ENCODE data around the gene CSH2. TPM values are rescaled to one million over a fixed set of nuclear protein-coding genes. Genes with fewer than 3 reads are reported as not detected.

The CSH2 gene
- total and polyA plus RNA-seq, 2 experiments from 2014 or later: not detected

DNA sequence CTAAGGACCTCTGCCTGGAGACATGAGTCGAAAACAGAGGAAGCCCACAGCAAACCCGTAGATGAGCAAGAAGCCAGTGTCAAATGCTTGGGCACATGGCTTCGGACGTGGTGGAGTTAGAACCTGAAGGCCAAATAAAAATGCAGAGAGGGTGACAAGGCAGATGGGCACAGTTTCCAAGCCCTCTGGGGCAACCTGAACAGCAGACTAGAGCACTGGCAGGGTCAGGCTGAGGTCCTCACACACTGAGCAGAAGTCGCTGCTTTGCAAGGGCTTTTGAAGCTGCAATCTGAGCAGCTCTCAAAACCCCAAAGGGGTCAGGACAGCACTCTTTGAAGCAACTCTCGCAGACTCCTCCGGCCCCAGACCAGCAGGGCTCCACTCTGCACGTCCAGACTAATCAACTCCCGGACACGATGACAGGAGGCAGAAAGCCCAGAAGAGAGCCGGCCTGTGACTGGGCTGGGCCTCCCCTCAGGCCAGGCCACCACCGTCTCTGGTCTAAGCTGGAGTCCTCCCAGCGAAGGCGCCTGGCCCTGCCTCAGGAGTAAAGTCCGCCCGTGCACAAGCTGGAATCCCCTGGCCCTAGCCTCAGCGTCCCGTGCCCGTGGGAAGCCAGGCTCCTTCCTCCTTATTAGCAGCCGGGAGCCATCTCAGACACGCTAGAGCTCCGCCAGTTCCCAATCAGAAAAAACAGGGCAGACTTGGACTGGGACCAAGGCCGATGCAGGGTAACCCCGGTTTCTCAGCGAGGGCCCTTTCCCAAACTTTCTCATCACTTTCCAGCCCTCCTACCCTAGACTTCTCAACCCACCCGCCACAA lies 31.9 kb downstream of the CSH2 start:
- H3K4me1 ChIP-seq (ENCODE audit: low read depth): peaks cover 26% of the 10 kb centered on the region
- DNase-seq (ENCODE audit: low read depth in 1 of 2, low spot score in 1 of 2): peak; percentile 71 to 77
- H3K4me3 ChIP-seq: peak overlapping the region; percentile 85
- no peaks in the 10 kb centered on the region for H3K36me3 ChIP-seq
- H3K9me3 ChIP-seq (ENCODE audit: low read depth): no peaks in the 10 kb centered on the region
- TF ChIP-seq, protein P1, sequence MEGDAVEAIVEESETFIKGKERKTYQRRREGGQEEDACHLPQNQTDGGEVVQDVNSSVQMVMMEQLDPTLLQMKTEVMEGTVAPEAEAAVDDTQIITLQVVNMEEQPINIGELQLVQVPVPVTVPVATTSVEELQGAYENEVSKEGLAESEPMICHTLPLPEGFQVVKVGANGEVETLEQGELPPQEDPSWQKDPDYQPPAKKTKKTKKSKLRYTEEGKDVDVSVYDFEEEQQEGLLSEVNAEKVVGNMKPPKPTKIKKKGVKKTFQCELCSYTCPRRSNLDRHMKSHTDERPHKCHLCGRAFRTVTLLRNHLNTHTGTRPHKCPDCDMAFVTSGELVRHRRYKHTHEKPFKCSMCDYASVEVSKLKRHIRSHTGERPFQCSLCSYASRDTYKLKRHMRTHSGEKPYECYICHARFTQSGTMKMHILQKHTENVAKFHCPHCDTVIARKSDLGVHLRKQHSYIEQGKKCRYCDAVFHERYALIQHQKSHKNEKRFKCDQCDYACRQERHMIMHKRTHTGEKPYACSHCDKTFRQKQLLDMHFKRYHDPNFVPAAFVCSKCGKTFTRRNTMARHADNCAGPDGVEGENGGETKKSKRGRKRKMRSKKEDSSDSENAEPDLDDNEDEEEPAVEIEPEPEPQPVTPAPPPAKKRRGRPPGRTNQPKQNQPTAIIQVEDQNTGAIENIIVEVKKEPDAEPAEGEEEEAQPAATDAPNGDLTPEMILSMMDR (IDR thresholded peaks at IDR 0.05; ENCODE audit: low read depth, low read length): no peak
- peaks cover 7% of the 10 kb centered on the region for H3K27me3 ChIP-seq
- peak overlapping the region; percentile 84 for H3K27ac ChIP-seq

GRCh38 chr17:63840591-63841349 lies 32.7 kb downstream of the CSH2 start:
- peak overlapping the region; percentile 84 for H3K27ac ChIP-seq
- peak in 1 of 2 donors; percentile 56 for DNase-seq (ENCODE audit: low read depth in 1 of 2, low spot score in 1 of 2)
- TF ChIP-seq, protein P1 (IDR thresholded peaks at IDR 0.05; ENCODE audit: low read depth, low read length): no peak

DNA sequence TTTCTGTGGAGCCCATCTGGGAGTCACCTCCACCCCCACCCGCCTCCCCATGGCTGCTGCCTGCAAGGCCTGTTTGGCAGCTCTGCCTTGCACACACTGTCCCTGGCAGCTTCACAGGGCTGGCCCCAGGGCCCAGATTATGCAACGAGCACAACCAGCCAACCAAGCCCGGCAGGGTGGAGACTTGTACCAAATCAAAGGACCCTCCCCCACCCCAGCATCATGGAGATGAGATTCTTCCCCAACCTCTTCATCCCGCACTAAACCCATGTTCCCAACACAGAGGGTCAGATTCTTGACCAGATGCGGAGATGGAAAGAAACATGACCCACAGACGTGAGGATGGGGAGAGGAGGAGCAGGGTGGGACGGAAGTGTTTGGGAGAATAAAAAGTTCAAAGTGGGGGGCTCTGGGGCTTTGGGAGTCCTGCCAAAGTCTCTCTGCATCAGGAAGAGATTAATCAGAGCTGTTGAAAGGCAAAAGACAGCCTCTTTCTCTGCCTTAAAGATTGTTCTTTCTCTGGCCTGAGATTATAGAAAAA lies 34.8 kb downstream of the CSH2 start:
- H3K27me3 ChIP-seq: no peaks in the 10 kb centered on the region
- H3K4me3 ChIP-seq: no peak overlapping the region
- TF ChIP-seq, protein P1 (IDR thresholded peaks at IDR 0.05; ENCODE audit: low read depth, low read length): no peak
- H3K9me3 ChIP-seq (ENCODE audit: low read depth): no peaks in the 10 kb centered on the region
- H3K36me3 ChIP-seq: peaks cover 5% of the 10 kb centered on the region
- peak overlapping the region; percentile 44 for H3K27ac ChIP-seq
- H3K4me1 ChIP-seq (ENCODE audit: low read depth): peaks cover 26% of the 10 kb centered on the region
- peak in 1 of 2 donors; percentile 94 for DNase-seq (ENCODE audit: low read depth in 1 of 2, low spot score in 1 of 2)

More at GRCh38 chr17:63840591-63841349, 32.7 kb downstream of the CSH2 start:
- Histone ChIP-seq H3K27me3 (peaks cover 4% of the 10 kb centered on the region), H3K9me3 (ENCODE audit: low read depth) (no peaks in the 10 kb centered on the region), H3K36me3 (peaks cover 3% of the 10 kb centered on the region), H3K4me3 (peak overlapping the region; percentile 85), H3K4me1 (ENCODE audit: low read depth) (peaks cover 26% of the 10 kb centered on the region)

DNA sequence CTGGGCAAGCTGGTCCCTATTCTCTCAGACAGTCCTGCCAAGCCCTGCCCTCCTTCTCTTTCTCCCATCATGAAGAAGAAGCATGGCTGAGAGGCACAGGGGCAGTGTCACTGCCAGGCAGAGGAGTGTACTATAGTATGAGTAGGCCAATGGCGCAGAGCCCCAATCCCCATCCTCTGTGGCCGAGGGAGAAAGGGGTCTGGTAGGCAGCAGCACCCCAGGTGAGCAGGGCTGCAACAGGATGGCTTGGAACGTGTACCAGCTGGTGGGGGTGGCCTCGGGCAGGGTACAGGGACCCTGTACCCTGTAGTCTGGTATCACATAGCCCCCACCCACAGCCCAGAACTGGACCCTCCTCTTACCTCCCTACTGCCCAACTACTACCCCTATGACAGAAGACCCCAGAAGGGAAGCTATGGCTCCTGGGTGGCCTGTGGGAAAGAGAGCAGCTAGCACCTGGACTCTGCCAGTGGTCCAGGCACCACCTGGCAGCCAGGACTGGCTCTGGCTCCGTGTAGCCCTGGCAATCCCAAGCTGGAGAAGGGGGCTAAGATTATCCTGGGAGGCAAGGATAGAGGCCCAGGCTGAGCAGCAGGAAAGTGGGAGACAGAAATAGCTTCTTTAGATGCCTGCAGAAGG lies 35.4 kb downstream of the CSH2 start:
- no peaks in the 10 kb centered on the region for H3K27me3 ChIP-seq
- no peaks in the 10 kb centered on the region for H3K9me3 ChIP-seq (ENCODE audit: low read depth)
- peaks cover 9% of the 10 kb centered on the region for H3K36me3 ChIP-seq
- no peak for DNase-seq (ENCODE audit: low read depth in 1 of 2, low spot score in 1 of 2)
- H3K4me3 ChIP-seq: no peak overlapping the region
- H3K4me1 ChIP-seq (ENCODE audit: low read depth): peaks cover 26% of the 10 kb centered on the region
- H3K27ac ChIP-seq: no peak overlapping the region
- TF ChIP-seq, protein P1 (IDR thresholded peaks at IDR 0.05; ENCODE audit: low read depth, low read length): no peak

GRCh38 chr17:63837480-63837879 lies 36.0 kb downstream of the CSH2 start:
- TF ChIP-seq, protein P1 (IDR thresholded peaks at IDR 0.05; ENCODE audit: low read depth, low read length): no peak
- Histone ChIP-seq H3K9me3 (ENCODE audit: low read depth) (no peaks in the 10 kb centered on the region), H3K4me3 (no peak overlapping the region), H3K36me3 (peaks cover 12% of the 10 kb centered on the region), H3K27me3 (no peaks in the 10 kb centered on the region), H3K27ac (no peak overlapping the region), H3K4me1 (ENCODE audit: low read depth) (peaks cover 26% of the 10 kb centered on the region)
- DNase-seq (ENCODE audit: low read depth in 1 of 2, low spot score in 1 of 2): no peak
